ENCODE measurements around the gene FAM83E.
"Not testable (repeated sequence)": the region's sequence is repeated elsewhere in the genome, so short reads cannot be mapped to it uniquely, and the experiment has no call there.

The FAM83E gene

DNA sequence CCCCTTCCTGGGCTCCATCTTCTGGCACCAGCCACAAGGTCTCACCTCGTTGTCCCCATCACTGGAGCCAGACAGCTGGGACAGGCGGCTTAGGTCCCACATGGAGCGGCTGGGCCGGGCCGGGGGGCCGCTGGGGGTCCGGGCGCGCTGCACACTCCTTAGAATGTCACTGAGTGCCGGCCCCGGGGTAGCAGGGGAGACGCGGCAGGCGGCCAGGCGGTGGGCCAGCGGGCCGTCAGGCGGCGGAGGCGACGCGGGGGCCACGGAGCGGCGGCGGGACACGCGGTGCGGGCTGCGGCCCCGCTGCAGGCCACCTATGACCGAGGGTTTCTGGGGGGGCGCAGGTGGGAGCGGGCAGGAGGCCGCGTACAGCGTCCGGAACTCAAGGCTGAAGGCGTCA lies 11.4 kb downstream of the FAM83E start:
- no peak overlapping the region for H3K4me3 ChIP-seq (ENCODE audit: low read length)
- TF ChIP-seq ZNF274 (IDR thresholded peaks at IDR 0.05; ENCODE audit: low read depth, low read length) = no peak

DNA sequence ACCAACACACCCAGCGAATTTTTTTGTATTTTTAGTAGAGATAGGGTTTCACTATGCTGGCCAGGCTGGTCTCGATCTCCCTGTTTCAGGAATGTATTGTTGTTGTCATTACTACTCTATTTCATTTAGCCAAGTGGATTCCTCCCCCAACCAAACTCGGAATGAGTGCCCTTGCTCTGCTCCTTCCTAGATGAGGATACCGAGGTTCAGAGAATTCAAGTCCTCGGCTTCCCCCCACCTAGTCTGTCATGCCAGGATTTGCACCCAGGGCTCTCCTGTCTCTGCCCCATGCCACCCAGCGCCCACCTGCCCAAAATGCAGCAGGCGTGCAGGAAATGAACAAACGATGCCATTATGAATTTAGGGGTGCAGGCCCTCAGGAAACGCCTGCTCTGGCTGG lies 11.9 kb downstream of the FAM83E start:
- no peak for TF ChIP-seq ZNF274 (IDR thresholded peaks at IDR 0.05; ENCODE audit: low read depth, low read length)
- no peak overlapping the region for H3K4me3 ChIP-seq (ENCODE audit: low read length)

DNA sequence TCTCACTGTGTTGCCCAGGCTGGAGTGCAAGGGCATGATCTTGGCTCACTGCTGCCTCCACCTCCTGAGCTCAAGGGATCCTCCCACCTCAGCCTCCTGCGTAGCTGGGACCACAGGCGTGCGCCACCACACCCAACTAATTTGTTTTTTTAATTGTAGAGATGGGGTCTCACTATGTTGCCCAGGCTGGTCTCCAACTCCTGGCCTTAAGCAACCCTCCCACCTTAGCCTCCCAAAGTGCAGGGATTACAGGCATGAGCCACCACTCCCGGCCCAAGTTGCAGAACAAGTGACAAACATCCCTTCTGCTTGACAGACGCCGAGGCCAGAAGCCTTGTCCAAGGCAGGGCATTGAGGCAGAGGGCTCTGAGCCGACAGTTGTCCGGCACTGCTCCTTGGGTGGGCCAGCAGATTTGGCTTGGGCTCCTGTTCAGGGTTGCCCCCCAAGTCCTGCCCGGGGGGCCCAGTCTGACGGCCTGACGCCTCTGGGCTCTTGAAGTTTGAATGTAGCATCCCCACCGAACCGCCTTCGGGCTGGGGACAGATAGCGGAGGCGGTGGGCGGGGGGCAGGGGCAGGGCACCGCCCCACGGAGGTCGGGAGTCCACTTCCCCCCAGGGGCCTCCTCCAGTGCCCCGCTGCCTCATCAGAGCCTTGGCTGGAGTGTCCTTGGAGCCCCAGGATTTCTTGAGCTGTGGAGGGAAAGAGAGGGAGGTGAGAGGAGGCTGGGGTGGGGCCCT lies 14.0 kb downstream of the FAM83E start:
- TF ChIP-seq ZNF274 (IDR thresholded peaks at IDR 0.05; ENCODE audit: low read depth, low read length) = no peak
- no peak overlapping the region for H3K4me3 ChIP-seq (ENCODE audit: low read length)

DNA sequence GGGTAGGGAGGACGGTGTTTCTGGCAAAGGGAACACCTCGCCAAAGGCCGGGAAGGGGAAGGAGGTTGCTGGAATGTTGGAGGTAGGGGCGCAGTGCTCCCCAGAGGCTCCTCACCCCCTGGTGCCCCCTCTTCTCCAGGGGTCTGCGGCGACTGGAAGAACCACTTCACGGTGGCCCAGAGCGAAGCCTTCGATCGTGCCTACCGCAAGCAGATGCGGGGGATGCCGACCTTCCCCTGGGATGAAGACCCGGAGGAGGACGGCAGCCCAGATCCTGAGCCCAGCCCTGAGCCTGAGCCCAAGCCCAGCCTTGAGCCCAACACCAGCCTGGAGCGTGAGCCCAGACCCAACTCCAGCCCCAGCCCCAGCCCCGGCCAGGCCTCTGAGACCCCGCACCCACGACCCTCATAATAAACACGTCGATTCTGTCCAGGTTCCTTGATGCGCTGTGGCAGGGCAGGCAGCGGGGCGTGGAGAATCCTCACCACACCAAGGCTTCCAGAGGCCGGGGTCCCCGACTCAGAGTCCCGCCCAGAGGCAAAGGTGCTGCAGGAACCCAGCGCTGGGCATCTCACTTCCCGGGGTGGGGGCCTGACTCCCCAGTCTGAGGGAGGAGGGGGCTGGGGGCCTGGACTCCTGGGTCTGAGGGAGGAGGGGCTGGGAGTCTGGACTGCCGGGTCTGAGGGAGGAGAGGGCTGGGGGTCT lies 15.7 kb downstream of the FAM83E start:
- no peak for TF ChIP-seq ZNF274 (IDR thresholded peaks at IDR 0.05; ENCODE audit: low read depth, low read length)

DNA sequence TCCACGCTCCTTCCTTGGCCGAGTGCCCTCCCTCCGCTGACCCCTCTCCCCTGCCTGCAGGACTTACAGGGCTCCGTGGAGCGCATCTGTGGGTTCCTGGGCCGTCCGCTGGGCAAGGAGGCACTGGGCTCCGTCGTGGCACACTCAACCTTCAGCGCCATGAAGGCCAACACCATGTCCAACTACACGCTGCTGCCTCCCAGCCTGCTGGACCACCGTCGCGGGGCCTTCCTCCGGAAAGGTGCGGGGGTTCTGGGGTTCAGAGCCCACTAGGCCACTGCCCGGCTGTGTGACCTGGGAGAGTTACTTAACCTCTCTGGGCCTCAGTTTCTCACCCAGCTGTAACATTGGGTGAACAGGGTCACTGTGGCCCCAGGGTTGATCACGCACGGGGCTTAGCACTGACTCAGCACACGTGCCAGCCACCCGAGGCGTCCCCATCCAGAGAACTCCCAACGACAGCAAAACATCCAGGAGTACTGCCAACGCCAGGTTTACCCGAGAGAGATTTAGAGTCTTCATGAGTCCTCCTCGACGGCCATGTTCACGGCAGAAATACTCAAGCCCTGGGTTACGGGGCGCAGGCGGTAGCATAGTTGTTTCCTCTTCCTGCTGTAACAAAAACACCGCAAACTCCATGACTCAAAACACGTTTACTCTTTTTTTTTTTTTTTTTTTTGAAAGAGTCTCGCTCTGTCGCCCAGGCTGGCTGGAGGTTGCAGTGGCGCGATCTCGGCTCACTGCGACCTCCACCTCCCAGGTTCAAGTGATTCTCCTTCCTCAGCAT lies 18.0 kb downstream of the FAM83E start:
- no peak overlapping the region for H3K4me3 ChIP-seq (ENCODE audit: low read length)
- no peak for TF ChIP-seq ZNF274 (IDR thresholded peaks at IDR 0.05; ENCODE audit: low read depth, low read length)

More for the DNA sequence above, 15.7 kb downstream of the FAM83E start:
- no peak overlapping the region for H3K4me3 ChIP-seq (ENCODE audit: low read length)

DNA sequence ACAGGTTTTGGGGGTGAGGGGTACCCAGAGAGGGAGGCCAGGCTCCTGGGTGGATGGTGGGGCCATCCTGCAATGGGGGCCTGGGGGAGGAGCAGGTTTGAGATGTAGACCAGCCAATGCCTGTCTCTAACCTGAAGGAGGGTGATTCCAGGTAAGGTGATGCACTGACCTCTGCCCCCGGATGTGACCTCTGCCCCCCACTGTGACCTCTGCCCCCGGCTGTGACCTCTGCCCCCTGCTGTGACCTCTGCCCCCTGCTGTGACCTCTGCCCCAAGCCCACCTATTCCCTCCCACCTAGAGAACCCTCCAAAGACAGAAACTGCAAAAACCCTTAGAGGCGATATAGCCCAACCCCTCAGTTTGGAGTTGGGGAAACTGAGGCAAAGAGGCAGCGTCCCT lies 18.6 kb downstream of the FAM83E start:
- TF ChIP-seq ZNF274 (IDR thresholded peaks at IDR 0.05; ENCODE audit: low read depth, low read length) = no peak

DNA sequence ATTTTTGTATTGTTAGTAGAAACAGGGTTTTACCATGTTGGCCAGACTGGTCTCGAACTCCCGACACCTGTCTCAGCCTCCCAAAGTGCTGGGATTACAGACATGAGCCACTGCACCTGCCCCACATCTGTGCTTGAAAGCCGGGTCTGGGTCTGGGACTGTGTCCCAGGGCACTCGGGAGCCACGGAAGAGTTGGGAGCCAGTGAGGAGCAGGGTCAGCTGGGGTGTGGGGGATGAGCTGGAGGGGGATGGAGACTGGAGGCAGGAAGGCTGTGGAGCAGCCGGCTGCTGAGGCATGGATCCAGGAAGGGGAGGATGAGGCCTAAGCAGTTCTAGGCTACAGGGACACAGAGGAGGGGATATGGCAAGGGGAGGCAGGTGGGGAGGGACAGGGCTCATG lies 19.0 kb downstream of the FAM83E start:
- H3K4me3 ChIP-seq (ENCODE audit: low read length) = no peak overlapping the region
- TF ChIP-seq ZNF274 (IDR thresholded peaks at IDR 0.05; ENCODE audit: low read depth, low read length) = no peak

More for the DNA sequence above, 18.6 kb downstream of the FAM83E start:
- no peak overlapping the region for H3K4me3 ChIP-seq (ENCODE audit: low read length)

DNA sequence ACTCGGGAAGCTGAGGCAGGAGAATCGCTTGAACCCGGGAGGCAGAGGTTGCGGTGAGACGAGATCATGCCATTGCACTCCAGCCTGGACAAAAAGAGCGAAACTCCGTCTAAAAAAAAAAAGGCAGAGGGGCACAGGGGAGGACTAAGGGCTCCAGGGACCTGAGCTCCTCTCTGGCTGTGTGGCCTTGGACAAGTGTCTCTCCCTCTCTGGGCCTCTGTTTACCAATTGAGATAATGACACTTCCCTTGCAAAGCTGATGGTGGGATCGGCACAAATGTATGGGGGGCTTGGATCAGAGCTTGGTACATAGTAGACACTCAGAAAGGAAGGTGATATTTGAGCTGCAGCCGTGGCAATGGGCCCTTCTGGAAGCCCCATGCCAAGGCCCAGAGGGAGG lies 19.7 kb downstream of the FAM83E start:
- H3K4me3 ChIP-seq (ENCODE audit: low read length) = no peak overlapping the region
- TF ChIP-seq ZNF274 (IDR thresholded peaks at IDR 0.05; ENCODE audit: low read depth, low read length) = no peak

DNA sequence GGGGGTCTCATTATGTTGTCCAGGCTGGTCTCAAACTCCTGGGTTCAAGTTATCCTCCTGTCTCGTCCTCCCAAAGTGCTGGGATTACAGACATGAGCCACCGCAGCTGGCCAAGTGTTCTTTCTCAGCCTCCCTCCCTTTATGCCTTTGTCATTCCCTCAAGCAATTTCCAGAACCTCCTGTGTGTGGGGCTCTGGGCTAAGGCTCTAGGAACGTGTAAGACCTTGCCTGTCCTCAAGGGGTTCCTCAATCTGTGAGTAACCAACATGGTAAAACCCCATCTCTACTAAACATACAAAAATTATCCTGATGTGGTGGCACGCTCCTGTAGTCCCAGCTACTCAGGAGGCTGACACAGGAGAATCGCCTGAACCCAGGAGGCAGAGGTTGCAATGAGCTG lies 23.9 kb downstream of the FAM83E start:
- no peak for TF ChIP-seq ZNF274 (IDR thresholded peaks at IDR 0.05; ENCODE audit: low read depth, low read length)
- H3K4me3 ChIP-seq (ENCODE audit: low read length) = no peak overlapping the region

DNA sequence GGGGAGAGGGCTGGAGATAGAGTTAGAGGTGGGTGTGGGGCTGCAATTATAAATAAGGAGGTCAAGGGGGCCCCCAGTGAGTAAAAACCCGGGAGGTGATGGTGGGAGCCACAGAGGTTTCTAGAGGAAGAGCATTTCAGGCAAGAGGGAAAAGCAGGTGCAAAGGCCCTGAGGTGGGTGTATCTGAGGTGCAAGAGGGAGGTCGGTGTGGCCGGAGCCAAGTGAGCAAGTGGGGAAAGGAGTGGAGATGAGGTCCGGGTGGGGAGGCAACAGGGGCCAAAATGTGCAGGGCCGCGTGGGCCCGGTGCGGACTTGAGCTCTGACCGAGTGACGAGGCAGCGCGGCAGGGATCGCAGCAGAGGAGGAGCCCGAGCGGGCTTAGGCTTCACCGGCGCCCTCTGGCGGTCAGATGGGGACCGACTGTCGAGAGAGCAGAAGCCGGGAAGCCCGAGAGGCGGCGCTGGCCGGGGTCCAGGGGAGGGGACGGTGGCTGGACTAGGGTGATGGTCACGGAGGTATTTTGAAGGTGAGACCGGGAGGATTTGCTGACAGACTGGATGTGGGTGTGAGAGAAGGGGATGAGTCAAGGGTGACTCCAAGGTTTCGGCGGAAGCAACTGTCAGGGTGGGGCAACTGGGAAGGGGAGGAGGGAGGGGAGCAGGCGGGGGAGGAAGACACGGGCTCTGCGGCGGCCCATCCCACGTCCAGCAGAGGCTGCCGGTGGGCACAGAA lies 26.0 kb downstream of the FAM83E start:
- no peak for TF ChIP-seq ZNF274 (IDR thresholded peaks at IDR 0.05; ENCODE audit: low read depth, low read length)
- H3K4me3 ChIP-seq (ENCODE audit: low read length) = no peak overlapping the region

DNA sequence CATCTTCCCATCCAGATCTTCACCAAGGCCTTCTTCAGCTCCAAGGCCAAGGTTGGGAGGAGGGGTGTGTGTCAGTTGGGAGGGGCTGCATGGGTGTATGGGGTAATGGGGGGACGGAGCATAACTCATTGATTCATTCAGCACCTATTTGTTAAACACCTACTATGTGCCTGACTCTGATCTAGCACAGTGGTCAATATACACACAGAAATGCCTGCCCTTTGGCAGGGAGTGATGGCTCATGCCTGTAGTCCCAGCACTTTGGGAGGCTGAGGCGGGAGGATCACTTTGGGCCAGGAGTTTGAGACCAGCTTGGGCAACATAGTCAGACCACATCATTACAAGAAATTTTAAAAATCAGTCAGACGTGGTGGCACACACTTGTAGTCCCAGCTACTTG lies 27.5 kb downstream of the FAM83E start:
- H3K4me3 ChIP-seq (ENCODE audit: low read length) = no peak overlapping the region
- TF ChIP-seq ZNF274 (IDR thresholded peaks at IDR 0.05; ENCODE audit: low read depth, low read length) = no peak

DNA sequence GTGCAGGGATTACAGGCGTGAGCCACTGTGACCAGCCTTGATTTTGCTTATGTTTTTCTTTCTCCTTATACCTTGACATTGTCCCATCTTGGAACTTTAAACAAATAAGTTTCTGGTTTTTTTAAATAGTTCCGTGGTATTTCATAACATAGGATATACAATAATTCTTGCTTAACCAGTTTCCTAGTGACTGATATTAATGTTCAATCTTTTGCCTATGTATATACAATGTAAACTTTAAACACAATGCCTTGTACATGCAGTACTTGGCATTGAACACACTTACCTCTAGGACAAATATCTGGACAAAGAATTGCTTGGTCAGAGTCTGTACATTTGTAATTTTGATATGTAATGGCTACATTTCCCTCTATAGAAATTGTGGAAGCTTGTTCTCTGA lies 32.7 kb downstream of the FAM83E start:
- TF ChIP-seq ZNF274 (IDR thresholded peaks at IDR 0.05; ENCODE audit: low read depth, low read length) = no peak
- no peak overlapping the region for H3K4me3 ChIP-seq (ENCODE audit: low read length)

DNA sequence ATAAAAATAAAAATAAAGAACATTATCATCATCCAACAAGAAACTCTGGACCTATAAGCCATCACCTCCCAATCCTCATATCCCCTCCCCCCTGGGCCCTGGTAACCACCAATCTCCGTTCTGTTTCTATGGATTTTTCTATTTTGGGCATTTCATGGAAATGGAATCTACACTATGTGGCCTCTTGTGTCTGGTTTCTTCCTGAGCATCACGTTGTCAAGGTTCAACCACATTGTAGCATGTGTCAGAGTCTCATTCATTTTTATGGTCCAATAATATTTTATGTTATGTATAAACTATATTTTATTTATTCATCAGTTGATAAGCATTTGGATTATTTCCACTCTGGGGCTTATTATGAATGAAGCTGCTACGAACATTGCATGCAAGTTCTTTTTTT lies 36.0 kb downstream of the FAM83E start:
- no peak for TF ChIP-seq ZNF274 (IDR thresholded peaks at IDR 0.05; ENCODE audit: low read depth, low read length)
- no peak overlapping the region for H3K4me3 ChIP-seq (ENCODE audit: low read length)

DNA sequence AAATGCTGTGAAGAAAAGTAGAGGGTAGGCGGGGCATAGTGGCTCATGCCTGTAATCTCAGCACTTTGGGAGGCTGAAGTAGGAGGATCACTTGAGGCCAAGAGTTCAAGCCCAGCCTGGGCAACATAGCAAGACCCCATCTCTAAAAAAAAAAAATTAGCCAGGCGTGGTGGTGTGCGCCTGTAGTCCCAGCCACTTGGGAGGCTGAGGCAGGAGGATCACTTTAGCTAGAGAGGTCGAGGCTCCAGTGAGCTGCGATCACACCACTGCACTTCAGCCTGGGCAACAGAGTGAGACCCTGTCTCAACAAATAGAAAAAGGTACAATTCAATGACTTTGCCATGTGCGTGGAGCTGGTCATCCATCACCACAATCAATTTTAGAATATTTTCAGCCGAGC lies 37.0 kb downstream of the FAM83E start:
- H3K4me3 ChIP-seq (ENCODE audit: low read length) = not testable (repeated sequence)
